WTC11 (cell line): ENCODE data around the gene MOB2.

Experiments
- ATF2 ChIP-seq: sonication (generic); formaldehyde crosslinking; IDR thresholded peaks from 2 replicates; pipeline ENCODE4 v1.8.1; 2022; ENCODE audit warnings: low read depth, missing genetic modification reagents, borderline replicate concordance
- ELF4 ChIP-seq: sonication (generic); formaldehyde crosslinking; IDR thresholded peaks from 2 replicates; pipeline ENCODE4 v1.8.1; 2022; ENCODE audit warnings: low read depth, mild to moderate bottlenecking, moderate library complexity, missing genetic modification reagents
- FOXJ3 ChIP-seq: sonication (generic); formaldehyde crosslinking; IDR thresholded peaks from 2 replicates; pipeline ENCODE4 v1.9.0; 2021; ENCODE audit warnings: missing genetic modification reagents, mild to moderate bottlenecking, borderline replicate concordance
- MAX ChIP-seq: sonication (generic); formaldehyde crosslinking; IDR thresholded peaks from 2 replicates; pipeline ENCODE4 v1.8.0; 2022; ENCODE audit warnings: mild to moderate bottlenecking, missing genetic modification reagents
- ZNF138 ChIP-seq: sonication (generic); formaldehyde crosslinking; conservative IDR thresholded peaks from 2 replicates; pipeline ENCODE4 v1.8.1; 2022; ENCODE audit warnings: mild to moderate bottlenecking, moderate library complexity, missing genetic modification reagents
- ZNF317 ChIP-seq: sonication (generic); formaldehyde crosslinking; IDR thresholded peaks from 2 replicates; pipeline ENCODE4 v1.8.1; 2023; ENCODE audit warnings: low read depth, mild to moderate bottlenecking, moderate library complexity, missing genetic modification reagents, borderline replicate concordance
- TF ChIP-seq, protein P1 (sequence below): sonication (generic); formaldehyde crosslinking; IDR thresholded peaks from 2 replicates; pipeline ENCODE4 v1.8.0; 2022; ENCODE audit warnings: missing genetic modification reagents
- TF ChIP-seq, protein P2 (sequence below): fragments of 200-600 bp; IDR thresholded peaks from 2 replicates; pipeline ENCODE4 v1.8.0; 2022; ENCODE audit warnings: antibody characterized with exemption
- TF ChIP-seq, protein P3 (sequence below): sonication (generic); formaldehyde crosslinking; IDR thresholded peaks from 2 replicates; pipeline ENCODE4 v1.8.1; 2023; ENCODE audit warnings: mild to moderate bottlenecking, missing genetic modification reagents, moderate library complexity

- TF ChIP-seq, protein P1, sequence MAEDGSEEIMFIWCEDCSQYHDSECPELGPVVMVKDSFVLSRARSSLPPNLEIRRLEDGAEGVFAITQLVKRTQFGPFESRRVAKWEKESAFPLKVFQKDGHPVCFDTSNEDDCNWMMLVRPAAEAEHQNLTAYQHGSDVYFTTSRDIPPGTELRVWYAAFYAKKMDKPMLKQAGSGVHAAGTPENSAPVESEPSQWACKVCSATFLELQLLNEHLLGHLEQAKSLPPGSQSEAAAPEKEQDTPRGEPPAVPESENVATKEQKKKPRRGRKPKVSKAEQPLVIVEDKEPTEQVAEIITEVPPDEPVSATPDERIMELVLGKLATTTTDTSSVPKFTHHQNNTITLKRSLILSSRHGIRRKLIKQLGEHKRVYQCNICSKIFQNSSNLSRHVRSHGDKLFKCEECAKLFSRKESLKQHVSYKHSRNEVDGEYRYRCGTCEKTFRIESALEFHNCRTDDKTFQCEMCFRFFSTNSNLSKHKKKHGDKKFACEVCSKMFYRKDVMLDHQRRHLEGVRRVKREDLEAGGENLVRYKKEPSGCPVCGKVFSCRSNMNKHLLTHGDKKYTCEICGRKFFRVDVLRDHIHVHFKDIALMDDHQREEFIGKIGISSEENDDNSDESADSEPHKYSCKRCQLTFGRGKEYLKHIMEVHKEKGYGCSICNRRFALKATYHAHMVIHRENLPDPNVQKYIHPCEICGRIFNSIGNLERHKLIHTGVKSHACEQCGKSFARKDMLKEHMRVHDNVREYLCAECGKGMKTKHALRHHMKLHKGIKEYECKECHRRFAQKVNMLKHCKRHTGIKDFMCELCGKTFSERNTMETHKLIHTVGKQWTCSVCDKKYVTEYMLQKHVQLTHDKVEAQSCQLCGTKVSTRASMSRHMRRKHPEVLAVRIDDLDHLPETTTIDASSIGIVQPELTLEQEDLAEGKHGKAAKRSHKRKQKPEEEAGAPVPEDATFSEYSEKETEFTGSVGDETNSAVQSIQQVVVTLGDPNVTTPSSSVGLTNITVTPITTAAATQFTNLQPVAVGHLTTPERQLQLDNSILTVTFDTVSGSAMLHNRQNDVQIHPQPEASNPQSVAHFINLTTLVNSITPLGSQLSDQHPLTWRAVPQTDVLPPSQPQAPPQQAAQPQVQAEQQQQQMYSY (CRISPR knock-in tag): no peak
- TF ChIP-seq ZNF138 (CRISPR knock-in tag) (no peak), MAX (no peak), ATF2 (CRISPR knock-in tag) (no peak), ELF4 (CRISPR knock-in tag) (no peak), ZNF317 (CRISPR knock-in tag) (no peak), FOXJ3 (CRISPR knock-in tag) (no peak)
- TF ChIP-seq, protein P2, sequence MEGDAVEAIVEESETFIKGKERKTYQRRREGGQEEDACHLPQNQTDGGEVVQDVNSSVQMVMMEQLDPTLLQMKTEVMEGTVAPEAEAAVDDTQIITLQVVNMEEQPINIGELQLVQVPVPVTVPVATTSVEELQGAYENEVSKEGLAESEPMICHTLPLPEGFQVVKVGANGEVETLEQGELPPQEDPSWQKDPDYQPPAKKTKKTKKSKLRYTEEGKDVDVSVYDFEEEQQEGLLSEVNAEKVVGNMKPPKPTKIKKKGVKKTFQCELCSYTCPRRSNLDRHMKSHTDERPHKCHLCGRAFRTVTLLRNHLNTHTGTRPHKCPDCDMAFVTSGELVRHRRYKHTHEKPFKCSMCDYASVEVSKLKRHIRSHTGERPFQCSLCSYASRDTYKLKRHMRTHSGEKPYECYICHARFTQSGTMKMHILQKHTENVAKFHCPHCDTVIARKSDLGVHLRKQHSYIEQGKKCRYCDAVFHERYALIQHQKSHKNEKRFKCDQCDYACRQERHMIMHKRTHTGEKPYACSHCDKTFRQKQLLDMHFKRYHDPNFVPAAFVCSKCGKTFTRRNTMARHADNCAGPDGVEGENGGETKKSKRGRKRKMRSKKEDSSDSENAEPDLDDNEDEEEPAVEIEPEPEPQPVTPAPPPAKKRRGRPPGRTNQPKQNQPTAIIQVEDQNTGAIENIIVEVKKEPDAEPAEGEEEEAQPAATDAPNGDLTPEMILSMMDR: no peak
- TF ChIP-seq, protein P3, sequence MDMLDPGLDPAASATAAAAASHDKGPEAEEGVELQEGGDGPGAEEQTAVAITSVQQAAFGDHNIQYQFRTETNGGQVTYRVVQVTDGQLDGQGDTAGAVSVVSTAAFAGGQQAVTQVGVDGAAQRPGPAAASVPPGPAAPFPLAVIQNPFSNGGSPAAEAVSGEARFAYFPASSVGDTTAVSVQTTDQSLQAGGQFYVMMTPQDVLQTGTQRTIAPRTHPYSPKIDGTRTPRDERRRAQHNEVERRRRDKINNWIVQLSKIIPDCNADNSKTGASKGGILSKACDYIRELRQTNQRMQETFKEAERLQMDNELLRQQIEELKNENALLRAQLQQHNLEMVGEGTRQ: no peak
These were observed 7.4 kb downstream of the MOB2 start for GRCh38 chr11:1479006-1479677.
